GM21528 (cell line): ENCODE results near the gene MORN3.
A peak's percentile ranks its signal among the peaks of the same experiment; 100 is the strongest.
"Not testable (repeated sequence)": the region's sequence is repeated elsewhere in the genome, so short reads cannot be mapped to it uniquely, and the experiment has no call there.

Source experiments
- ATAC-seq: cut with Tn5 transposase; IDR thresholded peaks from one replicate; pipeline ENCODE4 v1.9.1; 2021; ENCODE audit warnings: mild to moderate bottlenecking, moderate library complexity; ENCODE audit not compliant: unreplicated experiment, low FRiP score

MORN3 gene, protein sequence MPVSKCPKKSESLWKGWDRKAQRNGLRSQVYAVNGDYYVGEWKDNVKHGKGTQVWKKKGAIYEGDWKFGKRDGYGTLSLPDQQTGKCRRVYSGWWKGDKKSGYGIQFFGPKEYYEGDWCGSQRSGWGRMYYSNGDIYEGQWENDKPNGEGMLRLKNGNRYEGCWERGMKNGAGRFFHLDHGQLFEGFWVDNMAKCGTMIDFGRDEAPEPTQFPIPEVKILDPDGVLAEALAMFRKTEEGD

GRCh38 chr12:121669521-121669900 lies at the start of gene MORN3:
TSS of gene MORN3 (minus strand) at chr12:121669654. CDS start at chr12:121669483, 171 bp downstream.
- ATAC-seq: no peak

DNA sequence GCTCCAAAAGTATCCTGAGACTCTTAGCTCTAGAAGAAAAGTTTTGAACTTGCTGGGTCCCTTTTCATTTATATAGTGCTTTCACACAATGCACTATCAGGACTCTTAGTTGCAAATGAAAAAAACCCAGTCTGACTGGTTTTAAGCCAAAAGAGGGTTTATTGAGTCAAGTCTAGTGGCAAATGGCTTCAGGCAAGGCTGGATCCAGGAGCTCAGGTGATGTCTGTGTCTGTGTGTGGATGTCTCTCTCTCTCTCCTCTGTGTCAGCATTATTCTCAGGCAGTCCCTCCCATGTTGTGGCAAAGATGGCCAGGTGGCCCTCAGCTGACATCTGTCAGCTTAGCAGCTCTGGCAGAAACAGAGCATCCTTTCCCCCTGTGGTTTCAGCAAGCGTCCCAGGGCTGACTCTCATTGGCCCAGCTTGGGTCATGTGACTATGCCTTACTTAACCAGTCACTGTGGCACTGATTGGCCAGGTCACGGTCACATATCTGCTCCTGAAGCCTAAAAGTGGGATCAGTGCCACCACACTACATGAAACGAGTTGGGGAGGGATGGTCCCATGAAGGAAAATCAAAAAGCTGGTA lies 49.3 kb upstream of the MORN3 start:
- ATAC-seq: no peak

DNA sequence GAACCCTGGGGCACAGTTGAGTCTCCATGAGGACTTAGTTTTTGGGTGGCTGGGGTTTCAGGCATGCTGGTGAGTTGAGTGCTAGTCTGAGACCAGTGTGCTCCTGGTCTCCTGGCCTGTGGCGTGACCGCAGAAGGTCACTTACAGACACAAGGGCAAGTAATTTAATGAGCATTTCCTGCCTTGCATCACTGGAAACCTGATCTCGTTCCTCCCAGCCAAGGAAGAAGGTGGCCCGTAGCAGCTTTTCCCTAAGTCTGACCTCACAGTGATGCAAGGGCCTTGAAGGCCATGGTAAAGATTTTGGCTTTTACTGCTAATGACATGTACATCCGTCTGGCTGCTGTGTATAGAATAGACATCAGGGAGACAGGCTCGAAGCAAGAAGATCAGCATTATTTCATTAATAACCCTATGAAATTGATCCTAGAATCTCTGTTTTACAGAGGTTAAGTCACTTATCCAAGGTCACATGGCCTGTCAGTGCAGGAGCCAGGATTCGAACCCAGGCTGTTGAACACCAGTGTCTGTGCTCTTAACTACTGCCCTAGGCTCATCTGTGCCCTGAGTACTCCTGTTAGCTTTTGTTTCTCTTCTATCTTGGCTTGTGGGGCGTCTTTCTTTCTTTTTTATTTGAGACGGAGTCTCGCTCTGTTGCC lies 47.7 kb upstream of the MORN3 start:
- ATAC-seq: no peak

GRCh38 chr12:121715862-121716435 lies 46.5 kb upstream of the MORN3 start:
- no peak for ATAC-seq

DNA sequence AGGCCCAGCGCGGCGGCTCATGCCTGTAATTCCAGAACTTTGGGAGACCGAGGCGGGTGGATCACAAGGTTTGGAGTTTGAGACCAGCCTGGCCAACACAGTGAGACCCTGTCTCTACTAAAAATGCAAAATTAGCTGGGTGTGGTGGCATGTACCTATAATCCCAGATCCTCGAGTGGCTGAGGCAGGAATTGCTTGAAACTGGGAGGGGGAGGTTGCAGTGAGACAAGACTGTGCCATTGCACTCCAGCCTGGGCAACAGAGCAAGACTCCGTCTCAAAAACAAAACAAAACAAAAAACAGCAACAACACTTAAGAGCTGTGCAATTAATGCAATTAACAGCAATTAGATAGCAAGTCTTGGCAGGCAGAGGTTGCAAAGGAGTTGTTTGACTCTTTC lies 45.6 kb upstream of the MORN3 start:
- ATAC-seq: not testable (repeated sequence)

DNA sequence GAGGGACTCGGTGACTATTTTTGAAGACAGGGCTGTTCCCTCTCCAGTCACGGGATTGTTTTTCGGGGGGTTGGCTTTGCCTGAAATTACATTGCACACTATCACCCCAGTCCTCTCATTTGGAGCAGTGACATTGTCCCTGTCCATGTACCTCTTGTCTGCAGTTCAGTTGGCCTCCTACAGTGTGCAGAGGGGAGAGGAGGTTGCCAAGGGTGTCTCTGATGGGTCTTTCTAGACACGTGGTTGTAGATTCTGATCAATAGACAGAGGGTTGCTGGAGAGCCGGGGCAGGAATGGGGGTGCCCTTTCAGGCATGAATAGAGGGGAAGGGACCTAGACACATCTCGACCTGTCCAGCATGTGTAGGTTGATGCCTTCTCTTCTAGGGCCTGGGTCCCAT lies 44.3 kb upstream of the MORN3 start:
- no peak for ATAC-seq

DNA sequence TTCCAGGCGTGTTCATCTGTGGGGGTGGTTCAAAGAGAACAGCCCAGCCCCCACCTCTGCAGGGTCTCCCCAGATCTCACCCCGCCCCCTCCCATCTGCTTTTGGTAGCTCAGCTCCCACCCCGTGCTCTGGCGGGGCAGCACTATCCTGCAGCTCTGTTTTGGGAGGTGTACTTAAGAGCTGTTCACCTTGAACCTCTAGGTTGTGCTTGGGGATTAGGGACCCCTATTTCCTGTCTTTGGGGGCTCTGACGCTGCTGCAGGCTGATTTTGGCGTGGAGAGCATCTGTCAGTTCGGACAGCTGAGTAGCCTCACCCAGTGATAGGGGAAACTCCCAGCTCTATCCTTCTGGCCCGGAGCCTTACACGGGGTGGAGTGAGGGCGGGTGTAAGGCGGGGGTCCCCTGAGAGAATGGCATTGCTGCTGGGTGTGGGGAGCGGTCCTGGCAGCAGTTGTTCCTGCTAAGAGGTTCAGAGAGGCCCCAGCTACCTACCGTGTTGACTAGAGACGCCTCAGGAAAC lies 43.9 kb upstream of the MORN3 start:
- no peak for ATAC-seq

- ATAC-seq: peak; percentile 83
These were observed 43.2 kb upstream of the MORN3 start, which contains the start of gene TMEM120B for GRCh38 chr12:121712461-121713256. TSS of gene TMEM120B (plus strand) at chr12:121712752. CDS start at chr12:121712896, 144 bp downstream.

GRCh38 chr12:121712190-121712460 lies 42.7 kb upstream of the MORN3 start:
- ATAC-seq: peak; percentile 39

DNA sequence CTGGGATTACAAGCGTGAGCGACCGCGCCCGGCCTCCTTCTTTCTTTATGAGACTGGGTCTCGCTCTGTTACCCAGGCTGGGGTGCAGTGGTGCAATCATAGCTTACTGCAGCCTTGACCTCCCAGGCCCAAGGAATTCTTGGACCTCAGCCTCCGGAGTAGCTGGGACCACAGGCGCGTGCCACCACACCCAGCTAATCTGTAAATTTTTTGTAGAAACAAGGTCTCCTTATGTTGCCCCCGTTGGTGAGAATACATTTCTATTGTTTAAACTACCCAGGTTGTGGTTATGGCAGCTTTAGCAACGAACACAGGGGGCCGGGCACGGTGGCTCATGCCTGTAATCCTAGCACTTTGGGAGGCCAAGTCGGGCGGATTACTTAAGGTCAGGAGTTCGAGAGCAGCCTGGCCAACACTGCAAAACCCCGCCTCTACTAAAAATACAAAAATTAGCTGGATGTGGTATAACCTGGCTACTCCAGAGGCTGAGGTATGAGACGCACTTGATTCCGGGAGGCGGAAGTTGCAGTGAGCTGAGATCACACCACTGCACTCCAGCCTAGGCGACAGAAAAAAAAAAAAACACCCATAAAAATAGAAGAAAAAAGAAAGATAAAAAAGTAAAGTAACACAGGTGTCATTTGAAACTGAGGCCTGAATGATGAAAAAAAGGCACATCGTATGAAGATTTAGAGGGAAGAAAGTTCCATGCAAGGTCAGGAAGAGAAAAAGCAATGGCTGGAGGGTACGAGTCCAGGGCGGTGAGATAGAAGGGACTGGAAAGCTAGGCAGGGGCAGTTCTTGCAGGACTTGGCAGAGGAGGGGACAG lies 42.1 kb upstream of the MORN3 start:
- ATAC-seq: no peak

GRCh38 chr12:121709478-121709961 lies 40.1 kb upstream of the MORN3 start:
- no peak for ATAC-seq

DNA sequence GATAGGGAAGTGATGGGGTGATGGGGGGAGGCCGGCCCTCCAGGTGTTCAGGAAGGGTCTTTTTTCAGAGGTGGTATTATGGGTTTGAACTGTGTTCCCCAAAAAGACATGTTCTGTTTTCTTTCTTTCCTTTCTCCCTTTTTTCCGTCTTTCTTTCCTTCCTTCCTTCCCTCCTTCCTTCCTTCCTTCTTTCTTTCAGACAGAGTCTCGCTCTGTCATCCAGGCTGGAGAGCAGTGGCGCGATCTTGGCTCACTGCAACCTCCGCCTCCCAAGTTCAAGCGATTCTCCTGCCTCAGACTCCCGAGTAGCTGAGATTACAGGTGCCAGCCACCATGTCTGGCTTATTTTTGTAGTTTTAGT lies 39.6 kb upstream of the MORN3 start:
- ATAC-seq: not testable (repeated sequence)

DNA sequence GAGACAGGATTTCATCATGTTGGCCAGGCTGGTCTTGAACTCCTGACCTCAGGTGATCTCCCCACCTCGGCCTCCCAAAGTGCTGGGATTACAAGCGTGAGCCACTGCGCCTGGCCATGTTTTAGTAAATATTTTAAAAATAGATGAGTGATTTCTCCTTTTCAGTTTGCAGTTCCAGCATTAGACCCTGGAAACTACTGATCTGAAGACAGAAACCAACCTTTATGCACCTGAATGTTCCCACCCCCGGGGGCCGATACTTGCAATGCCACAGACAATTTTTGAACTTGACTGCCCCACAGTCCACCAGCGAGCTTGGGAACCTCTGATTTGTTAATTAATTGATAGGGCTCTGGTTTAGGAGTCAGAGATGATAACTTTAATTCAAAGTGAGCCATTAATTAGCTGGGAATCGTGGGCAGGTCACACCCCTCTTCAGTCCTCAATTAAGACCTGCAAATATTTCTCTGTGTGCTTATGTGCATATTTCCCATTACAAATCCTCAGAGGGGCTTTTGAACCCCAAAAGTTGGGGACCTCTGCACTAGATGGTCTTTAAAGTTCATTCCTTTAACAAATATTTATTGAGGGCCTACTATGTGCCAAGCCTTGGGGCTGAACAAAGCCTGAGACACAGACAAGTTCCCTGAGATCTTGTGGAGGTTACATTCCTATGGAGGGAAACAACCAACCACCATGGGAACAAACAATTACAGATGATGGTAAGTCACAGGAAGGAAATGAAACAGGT lies 39.0 kb upstream of the MORN3 start:
- no peak for ATAC-seq

- ATAC-seq: no peak
These were observed 36.1 kb upstream of the MORN3 start for GRCh38 chr12:121705514-121705913.

DNA sequence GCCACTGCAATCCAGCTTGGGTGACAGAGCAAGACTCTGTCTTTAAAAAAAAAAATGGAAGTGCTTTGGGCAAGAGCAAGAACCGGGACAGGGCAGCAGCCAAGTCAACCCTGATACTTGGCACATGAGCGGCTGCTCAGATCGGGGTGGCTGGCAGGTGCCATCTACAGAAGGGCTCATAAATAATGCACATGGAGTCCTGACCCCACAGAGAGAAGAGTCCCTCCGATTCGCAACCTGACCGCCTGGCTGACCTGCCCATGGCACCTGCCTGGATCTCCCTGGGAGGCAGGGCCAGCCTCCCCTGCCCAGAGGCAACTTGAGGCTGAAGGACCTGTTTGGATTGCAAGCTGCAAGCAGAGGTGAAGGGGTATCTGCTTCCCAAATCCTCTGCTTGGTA lies 33.5 kb upstream of the MORN3 start:
- no peak for ATAC-seq

DNA sequence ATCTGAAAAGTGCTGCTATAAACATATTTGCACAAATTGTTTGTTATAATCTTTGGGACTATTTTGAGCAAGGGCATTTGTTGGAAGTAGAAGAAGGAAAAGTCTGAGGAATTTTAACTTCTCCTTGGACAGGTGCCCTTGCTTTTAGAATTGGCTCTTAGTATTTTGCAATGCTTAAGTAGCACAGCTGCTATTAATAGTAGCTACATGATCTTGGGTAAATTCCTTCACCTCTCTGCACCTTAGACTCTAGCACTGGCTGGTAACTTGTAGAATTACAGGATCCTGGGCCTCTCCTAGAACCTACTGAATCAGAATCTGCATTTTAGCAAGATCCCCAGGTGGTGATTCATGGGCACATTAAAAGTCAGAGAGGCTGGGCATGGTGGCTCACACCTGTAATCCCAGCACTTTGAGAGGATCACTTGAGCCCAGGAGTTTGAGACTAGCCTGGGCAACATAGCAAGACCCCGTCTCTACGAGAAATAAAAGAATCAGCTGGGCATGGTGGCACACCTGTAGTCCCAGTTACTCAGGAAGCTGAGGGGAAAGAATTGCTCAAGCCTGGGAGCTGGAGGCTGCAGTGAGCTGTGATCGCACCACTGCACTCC lies 32.3 kb upstream of the MORN3 start:
- no peak for ATAC-seq

DNA sequence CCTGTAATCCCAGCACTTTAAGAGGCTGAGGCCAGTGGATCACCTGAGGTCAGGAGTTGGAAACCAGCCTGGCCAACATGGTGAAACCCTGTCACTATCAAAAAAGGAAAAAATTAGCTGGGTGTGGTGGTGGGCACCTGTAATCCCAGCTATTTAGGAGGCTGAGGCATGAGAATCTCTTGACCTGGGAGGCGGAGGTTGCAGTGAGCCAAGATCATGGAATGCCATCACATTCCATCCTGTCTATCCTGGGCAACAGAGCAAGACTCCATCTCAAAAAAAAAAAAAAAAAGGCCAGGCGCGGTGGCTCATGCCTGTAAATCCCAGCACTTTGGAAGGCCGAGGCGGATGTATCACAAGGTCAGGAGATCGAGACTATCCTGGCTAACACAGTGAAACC lies 28.4 kb upstream of the MORN3 start:
- ATAC-seq: not testable (repeated sequence)

GRCh38 chr12:121697093-121697698 lies 27.7 kb upstream of the MORN3 start:
- ATAC-seq: no peak
